SU-DHL-6 (cell line): ENCODE data around the gene SH3GLB2.

Experiments used
- H2AFZ ChIP-seq: fragments of 200-600 bp; sonication (generic); 2 replicates; pipeline ENCODE4 v1.6.1; 2014; ENCODE audit warnings: low read depth, mild to moderate bottlenecking, moderate library complexity, mixed read lengths, antibody characterized with exemption, low read length; ENCODE audit not compliant: severe bottlenecking
- H3F3A ChIP-seq: fragments of 200-600 bp; shearing (Covaris generic); 2 replicates; pipeline ENCODE4 v1.6.0; 2016; ENCODE audit warnings: antibody characterized with exemption, mild to moderate bottlenecking; ENCODE audit not compliant: insufficient read depth
- H3K27ac ChIP-seq: fragments of 200-600 bp; sonication (generic); 2 replicates; pipeline ENCODE4 v1.5.1; 2016; ENCODE audit warnings: low read depth, mild to moderate bottlenecking, low read length, moderate library complexity, mixed read lengths
- H3K27me3 ChIP-seq: fragments of 200-600 bp; sonication (generic), shearing (Covaris generic); 2 replicates; pipeline ENCODE4 v1.6.0; 2014; ENCODE audit warnings: mild to moderate bottlenecking, low read length
- H3K36me3 ChIP-seq: fragments of 200-600 bp; sonication (generic); 2 replicates; pipeline ENCODE4 v1.6.1; 2014; ENCODE audit warnings: mild to moderate bottlenecking, low read length, mixed read lengths
- H3K4me2 ChIP-seq: fragments of 300-600, 200-600 bp; shearing (Covaris generic), sonication (generic); 2 replicates; pipeline ENCODE4 v1.6.0; 2014; ENCODE audit warnings: low read length, low read depth, mild to moderate bottlenecking; ENCODE audit not compliant: poor library complexity, severe bottlenecking
- H3K4me3 ChIP-seq: fragments of 200-600 bp; sonication (generic); 2 replicates; pipeline ENCODE4 v1.5.1; 2014; ENCODE audit warnings: antibody characterized with exemption, low read length, mild to moderate bottlenecking, mixed read lengths; ENCODE audit not compliant: insufficient read depth, poor library complexity, severe bottlenecking
- H3K79me2 ChIP-seq: fragments of 200-600 bp; sonication (generic); 2 replicates; pipeline ENCODE4 v1.6.1; 2014; ENCODE audit warnings: mild to moderate bottlenecking, low read length, moderate library complexity; ENCODE audit not compliant: insufficient read depth
- H3K9ac ChIP-seq: fragments of 200-600 bp; sonication (generic); 2 replicates; pipeline ENCODE4 v1.7.0; 2014; ENCODE audit warnings: mild to moderate bottlenecking, low read length
- H3K9me2 ChIP-seq: fragments of 200-600 bp; sonication (generic); replicated peaks from 2 replicates; pipeline ENCODE4 v1.6.1; 2014; ENCODE audit warnings: low read length; ENCODE audit not compliant: insufficient read depth
- H3K9me3 ChIP-seq: fragments of 200-600 bp; sonication (generic); 2 replicates; pipeline ENCODE4 v1.6.1; 2014; ENCODE audit warnings: low read length, mixed read lengths; ENCODE audit not compliant: insufficient read depth
- H4K20me1 ChIP-seq: fragments of 200-600 bp; sonication (generic); 2 replicates; pipeline ENCODE4 v1.6.1; 2014; ENCODE audit warnings: low read depth, mild to moderate bottlenecking, antibody characterized with exemption, low read length, moderate library complexity, mixed read lengths
- CTCF ChIP-seq: fragments of 200-600 bp; sonication (generic); IDR thresholded peaks from one replicate; pipeline ENCODE4 v1.5.1; 2017; ENCODE audit warnings: antibody characterized with exemption, mild to moderate bottlenecking, low read length, moderate library complexity; ENCODE audit not compliant: insufficient read depth, poor library complexity, severe bottlenecking
- EZH2phosphoT487 ChIP-seq: fragments of 200-600 bp; sonication (generic), shearing (Covaris generic); conservative IDR thresholded peaks from 2 replicates; pipeline ENCODE4 v1.6.1; 2018; ENCODE audit warnings: mild to moderate bottlenecking, antibody characterized with exemption, low read length, moderate library complexity, mixed read lengths

The SH3GLB2 gene

GRCh38 chr9:129014124-129014523 lies 14.0 kb downstream of the SH3GLB2 start:
- H3K4me3 ChIP-seq, result no peak overlapping the region
- H3K36me3 ChIP-seq, result no peaks in the 10 kb centered on the region
- H2AFZ ChIP-seq, result no peak overlapping the region
- H3K4me2 ChIP-seq, result no peak overlapping the region
- H3K79me2 ChIP-seq, result no peaks in the 10 kb centered on the region
- no peak overlapping the region for H3K27ac ChIP-seq
- no peaks in the 10 kb centered on the region for H3K9me2 ChIP-seq
- H3K27me3 ChIP-seq, result no peaks in the 10 kb centered on the region
- no peak overlapping the region for H3K9ac ChIP-seq
- H3K9me3 ChIP-seq, result no peaks in the 10 kb centered on the region
- H3F3A ChIP-seq, result no peaks in the 10 kb centered on the region
- H4K20me1 ChIP-seq, result no peaks in the 10 kb centered on the region
- TF ChIP-seq EZH2phosphoT487 (no peak), CTCF (no peak)

GRCh38 chr9:129013674-129014073 lies 14.5 kb downstream of the SH3GLB2 start:
- Histone ChIP-seq H3K27me3 (no peaks in the 10 kb centered on the region), H3K4me2 (no peak overlapping the region), H3F3A (no peaks in the 10 kb centered on the region), H2AFZ (no peak overlapping the region), H3K4me3 (no peak overlapping the region), H3K79me2 (no peaks in the 10 kb centered on the region), H3K9me2 (no peaks in the 10 kb centered on the region), H4K20me1 (no peaks in the 10 kb centered on the region), H3K9me3 (no peaks in the 10 kb centered on the region), H3K9ac (no peak overlapping the region), H3K27ac (no peak overlapping the region), H3K36me3 (no peaks in the 10 kb centered on the region)
- TF ChIP-seq EZH2phosphoT487 (no peak), CTCF (no peak)

- Histone ChIP-seq H3K79me2 (no peaks in the 10 kb centered on the region), H3K4me2 (no peak overlapping the region), H3K9me2 (no peaks in the 10 kb centered on the region), H2AFZ (no peak overlapping the region), H3K27ac (no peak overlapping the region), H4K20me1 (no peaks in the 10 kb centered on the region), H3K27me3 (no peaks in the 10 kb centered on the region), H3K36me3 (no peaks in the 10 kb centered on the region), H3K9ac (no peak overlapping the region), H3F3A (no peaks in the 10 kb centered on the region), H3K9me3 (no peaks in the 10 kb centered on the region), H3K4me3 (no peak overlapping the region)
- TF ChIP-seq EZH2phosphoT487 (no peak), CTCF (no peak)
Observed at GRCh38 chr9:129012893-129013448, 15.2 kb downstream of the SH3GLB2 start.
